HG03575 (cell line): Measurements from ENCODE around the gene OSBPL3.

Source experiments
- ATAC-seq: cut with Tn5 transposase; IDR thresholded peaks from one replicate; pipeline ENCODE4 v1.9.1; 2021; ENCODE audit not compliant: unreplicated experiment, insufficient number of reproducible peaks, low FRiP score; ENCODE audit errors: extremely low read depth

The OSBPL3 gene

DNA sequence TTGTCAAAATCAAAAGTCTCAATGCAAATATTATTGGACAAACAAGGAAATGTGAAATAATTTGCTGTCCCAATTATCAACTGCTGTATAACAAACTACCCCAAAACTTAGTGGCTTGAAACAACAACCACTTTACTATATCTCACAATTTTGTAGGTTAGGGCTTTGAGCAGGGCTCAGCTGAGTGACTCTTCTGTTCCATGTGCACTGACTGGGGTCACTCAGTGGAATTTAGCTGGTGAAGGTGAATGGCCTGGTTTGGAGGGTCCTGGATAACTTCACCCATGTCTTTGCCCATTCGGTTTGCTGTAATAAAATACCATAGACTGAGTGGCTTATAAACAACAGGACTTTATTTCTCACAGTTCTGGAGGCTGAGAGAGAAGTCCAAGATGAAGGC, 219.0 kb downstream of the OSBPL3 start:
- no peak for ATAC-seq

DNA sequence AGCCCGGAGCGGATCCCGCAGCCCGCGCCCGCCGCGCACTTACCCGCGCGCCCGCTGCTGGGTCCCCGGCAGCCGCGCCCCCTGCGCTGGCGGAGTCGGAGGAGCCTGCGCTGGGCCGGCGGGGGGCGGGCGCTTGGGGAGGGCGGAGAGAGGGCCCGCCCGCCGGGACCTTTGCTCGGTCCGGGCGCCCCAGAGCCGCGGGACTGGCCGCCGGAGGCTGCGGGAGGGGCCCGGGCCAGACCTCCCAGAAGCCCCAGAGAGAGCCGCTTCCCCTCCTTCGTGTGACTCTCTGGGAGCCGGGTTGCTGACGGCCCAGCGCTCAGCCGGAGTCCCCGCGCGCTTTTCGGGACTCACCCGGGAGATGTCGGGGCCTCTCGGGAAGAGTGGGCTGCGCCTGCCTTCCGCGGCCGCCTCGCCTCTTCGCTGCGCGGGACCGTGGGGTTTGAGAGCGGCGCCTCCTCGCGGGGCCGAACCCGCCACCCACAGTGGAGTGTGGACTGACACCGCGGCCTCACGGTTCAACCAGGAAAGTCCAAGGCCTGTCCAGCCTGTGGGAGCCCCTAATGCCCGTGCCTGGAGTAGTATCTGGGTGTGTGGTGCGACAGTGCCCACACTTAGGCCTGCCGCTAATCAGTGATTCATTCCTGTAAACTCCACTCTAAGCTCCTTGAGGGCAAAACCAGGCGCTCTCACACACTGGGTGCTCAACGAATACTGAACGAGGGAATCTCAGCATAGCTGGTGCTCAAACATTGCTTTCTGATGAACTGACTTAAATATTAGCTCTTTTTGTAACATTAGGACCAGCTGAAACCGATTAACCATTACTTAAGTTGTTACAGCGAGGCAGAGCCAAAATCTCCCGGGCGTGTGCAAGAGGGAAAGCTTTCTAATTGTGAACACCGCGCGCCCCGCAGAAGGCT, 222.4 kb downstream of the OSBPL3 start, which contains the start of gene GSDME:
GSDME (minus strand) TSS at position 112 of the 923 bp plus-strand sequence. CDS start 7,690 bp downstream, outside the sequence.
- no peak for ATAC-seq

DNA sequence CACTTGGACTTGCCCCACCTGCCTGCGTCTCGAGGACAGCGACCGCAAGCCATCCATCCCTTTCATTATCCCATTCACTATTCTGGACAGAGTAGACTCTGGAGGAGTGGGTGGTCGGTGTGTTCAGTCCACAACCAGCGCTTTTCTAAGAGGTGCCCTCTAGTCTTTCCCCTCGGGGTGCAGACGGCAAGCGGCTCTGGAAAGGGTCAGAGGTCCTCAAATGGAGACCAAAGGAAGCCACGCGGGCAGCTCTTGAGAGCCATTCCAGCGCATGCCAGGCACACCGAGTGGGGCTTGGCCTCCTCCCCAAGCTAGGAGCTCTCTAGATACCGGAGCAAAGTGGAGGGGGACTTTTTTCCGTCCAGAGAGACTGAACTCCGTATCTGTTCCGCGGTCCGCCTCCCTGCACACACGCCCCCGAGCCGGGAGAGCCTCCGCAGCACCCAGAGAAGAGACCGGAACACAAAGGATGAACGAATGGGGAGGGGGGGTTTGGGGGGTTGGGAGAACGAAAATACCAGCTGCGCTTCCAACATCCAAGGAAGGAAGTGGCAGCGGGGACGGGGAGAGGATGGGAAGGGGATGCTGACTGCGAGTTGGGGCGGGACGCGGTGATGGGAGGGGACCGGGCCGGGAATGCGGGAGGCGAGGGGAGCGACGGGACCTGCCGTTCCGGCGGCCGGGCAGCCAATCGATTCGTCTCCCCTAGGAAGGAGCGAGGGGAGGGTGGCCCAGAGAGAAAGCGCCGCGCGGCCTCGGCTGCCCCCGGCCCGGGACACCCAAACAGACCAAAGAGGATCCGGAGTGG, 223.2 kb downstream of the OSBPL3 start:
- ATAC-seq = no peak

DNA sequence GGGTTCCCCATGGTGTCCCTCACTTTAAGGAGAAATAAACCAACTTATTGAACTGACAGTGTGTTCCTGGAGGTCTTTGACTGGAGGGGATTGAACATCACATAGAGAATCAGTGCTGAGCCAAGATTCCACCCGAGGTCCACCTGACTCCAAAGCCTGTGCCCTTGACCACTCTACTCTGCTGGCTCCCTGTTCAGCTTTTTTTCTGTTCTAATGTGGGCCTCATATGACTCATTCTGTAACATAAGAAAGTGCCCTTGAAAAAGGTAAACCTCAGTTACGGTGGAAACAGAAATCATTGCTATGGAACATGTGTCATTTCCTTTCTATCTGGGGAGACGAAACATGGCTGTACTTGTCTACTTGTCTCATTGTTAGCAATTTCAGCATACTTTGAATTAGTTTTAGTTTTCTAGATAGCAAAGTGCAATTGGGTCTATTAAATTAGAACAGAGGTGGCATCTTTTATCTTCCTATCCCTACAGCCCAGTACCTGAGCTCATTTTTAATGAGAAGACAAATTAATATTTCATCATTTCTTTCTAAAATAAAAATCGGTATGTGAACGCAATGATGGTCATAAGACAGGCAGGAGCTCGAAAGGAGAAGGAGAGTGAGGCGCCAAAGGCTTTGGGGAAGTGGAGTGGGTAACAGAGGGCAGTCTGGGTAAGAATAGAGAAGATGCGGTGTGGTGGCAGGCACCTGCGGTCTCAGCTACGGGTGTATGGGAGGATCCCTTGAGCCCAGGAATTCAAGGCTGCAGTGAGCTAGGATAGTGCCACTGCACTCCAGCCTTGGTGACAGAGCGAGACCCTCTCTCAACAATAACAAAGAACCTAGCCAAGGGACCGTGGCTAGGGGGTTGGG, 224.2 kb downstream of the OSBPL3 start:
- peak; percentile 69 for ATAC-seq

DNA sequence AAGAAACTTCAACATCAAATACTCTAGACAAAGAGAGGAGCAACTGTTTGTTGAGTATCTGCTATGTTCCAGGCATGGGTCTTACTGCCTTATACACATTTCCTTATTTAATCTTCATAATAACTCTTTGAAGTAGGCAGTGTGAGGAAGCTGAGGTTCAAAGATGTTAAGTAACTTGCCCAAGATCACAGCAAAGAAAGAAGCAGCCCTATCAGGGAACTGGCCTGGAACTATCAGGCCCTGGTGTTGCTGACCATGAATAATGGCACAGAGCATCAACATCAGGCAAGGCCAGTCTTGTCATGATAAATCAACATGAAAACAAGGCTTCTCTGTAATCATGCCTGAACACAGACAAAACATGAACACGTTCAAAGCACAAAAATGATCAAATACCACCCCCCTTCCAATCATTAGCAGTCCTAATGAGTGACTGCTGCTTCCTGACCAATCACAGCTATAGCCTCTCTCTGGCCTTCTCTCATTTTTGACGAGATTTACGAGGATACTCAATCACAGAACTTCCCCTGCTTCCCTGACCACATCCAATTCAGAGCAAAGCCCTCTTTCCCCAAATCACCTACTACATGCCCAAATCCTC, 225.0 kb downstream of the OSBPL3 start:
- no peak for ATAC-seq

DNA sequence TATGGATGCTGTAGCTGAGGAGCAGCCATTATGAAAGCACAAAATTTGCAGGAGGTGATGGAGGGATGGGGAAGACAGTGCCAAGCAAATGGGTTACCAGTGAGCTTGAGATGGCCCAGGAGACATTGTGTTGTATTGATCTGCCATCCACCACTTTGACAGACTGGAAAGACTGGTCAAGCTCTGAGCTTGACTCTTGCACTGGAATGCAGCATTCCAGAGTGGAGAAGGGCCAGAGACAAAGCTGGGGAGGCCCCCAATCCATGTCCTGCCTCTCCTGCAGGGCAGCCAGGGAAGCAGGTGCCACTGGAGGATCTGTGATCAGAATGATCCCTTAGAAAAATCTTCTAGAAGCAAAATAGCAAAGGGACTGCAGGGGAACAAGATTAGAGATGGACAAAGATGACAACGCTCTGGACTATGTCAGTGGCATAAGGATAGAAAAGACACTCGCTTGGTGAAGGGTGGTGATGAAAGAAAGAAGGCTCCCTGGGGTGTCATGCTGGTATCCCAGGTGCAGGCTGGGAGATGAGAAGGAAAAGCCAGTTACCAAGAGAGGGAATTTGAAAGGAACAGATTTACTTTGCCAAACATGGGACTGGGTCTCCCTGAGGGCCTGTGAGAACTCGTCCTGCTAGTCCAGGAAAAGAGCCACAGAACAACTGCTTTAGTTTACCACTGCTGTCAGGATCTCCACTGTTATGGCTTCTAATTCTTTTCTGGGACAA, 227.7 kb downstream of the OSBPL3 start:
- no peak for ATAC-seq

DNA sequence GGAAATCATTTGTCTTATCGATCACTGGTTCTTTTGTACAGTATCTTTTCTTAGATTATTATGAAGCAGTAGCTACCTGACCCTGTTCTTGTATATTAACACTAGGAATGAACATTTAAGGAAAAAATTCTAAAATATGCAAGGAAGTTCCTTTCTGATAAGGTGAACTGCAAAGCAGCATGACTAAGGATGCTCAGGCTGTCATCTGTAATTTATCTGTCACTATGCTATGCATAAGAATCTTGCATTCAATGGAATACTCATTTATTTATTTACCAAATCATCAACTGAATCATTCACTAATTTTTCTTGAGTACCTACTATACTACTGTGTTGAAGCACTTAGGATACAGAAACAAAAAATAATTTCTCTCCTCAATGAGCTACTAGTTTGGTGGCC, 228.5 kb downstream of the OSBPL3 start:
- no peak for ATAC-seq

DNA sequence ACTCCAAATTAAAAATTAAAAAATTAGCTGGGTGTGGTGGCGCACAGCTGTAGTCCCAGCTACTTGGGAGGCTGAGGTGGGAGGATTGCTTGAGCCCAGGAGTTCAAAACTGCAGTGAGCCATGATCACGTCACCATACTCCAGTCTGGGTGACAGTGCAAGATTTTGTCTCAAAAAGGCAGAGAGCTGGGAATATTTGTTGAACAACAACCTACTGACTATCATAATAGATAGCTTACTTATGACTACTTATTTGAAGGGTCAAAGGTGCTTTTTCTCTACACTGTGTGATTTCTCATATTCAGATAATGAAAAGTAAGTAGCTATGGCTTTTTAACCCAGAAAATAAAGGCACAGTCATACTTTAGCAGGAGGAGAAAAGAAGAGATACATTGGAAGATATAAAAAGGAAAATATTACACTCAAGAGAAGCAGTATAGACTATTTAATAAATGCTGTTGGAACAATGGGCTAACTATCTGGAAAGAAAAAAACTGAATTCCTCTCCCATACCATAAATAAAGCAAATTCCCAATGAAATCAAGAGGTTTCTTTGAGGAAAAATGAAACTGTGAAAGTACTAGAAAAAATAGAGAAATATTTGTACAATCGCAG, 229.4 kb downstream of the OSBPL3 start:
- ATAC-seq = no peak

DNA sequence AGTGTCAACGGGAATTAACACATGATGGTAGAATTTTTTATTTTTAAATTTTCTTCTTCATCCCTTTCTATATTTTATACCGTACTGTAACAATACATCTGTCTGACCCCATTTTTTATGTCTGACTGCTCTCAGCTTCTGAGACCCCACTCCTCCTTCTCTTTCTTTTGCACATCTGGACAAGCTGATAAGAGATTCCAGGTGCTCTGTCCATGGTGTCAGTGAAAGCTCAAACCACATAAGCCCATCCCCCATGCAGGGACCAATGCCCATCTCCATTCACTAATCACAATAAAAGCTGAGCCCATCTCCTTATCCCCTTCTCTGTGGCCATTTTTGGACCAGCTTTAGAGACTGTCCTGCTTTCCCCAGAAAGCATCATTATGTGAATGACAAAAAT, 231.5 kb downstream of the OSBPL3 start:
- ATAC-seq = no peak
